Measurements from ENCODE around the gene RARA.

GRCh38 chr17:40352779-40353394 lies 43.9 kb downstream of the RARA start:
- TF ChIP-seq ZNF274 (IDR thresholded peaks at IDR 0.05; ENCODE audit: low read depth, low read length) (no peak), YY1 (IDR thresholded peaks at IDR 0.05; ENCODE audit: insufficient read depth, insufficient read length) (no peak)
